HCT116 (cell line): ENCODE results near the gene OSGIN1. TPM values are rescaled to one million over a fixed set of nuclear protein-coding genes. Genes with fewer than 3 reads are reported as not detected.

Experiments used
- ATAC-seq: fragments of 200-7000 bp; cut with Tn5 transposase; 2 replicates; pipeline ENCODE4 v1.9.1; 2020; ENCODE audit warnings: mild to moderate bottlenecking, moderate library complexity
- BruUV-seq: library from RNA; stranded (reverse); fragments of 400-500 nt; replicated peaks from 2 replicates; lab custom pipeline; 2021; lab: Mats Ljungman, UMichigan
- CTCF ChIA-PET: fragments of 300-600 bp; sonication (Branson Sonifier 250); formaldehyde crosslinking; loops from one replicate; lab custom pipeline; 2021; ENCODE audit warnings: antibody characterized with exemption; lab: Charles Lee
- POLR2A ChIA-PET: fragments of 300-600, 350-600 bp; sonication (Branson Sonifier 250); formaldehyde crosslinking; loops from one replicate; lab custom pipeline; 2021; ENCODE audit warnings: antibody characterized with exemption; lab: Charles Lee
- RAD21 ChIA-PET, 2 experiments: fragments of 300-600 bp; sonication (Branson Sonifier 250); formaldehyde crosslinking; loops; one replicate each; lab custom pipeline; 2023; ENCODE audit warnings: low total read pairs in 2 of 2; ENCODE audit not compliant: uncharacterized antibody in 2 of 2, unreplicated experiment in 2 of 2, low non-redundant PET in 1 of 2; lab: Charles Lee
- DNase-seq: peaks from one replicate; pipeline ENCODE4 v3.0.0-alpha.2; 2010; ENCODE audit warnings: low read depth, low spot score
- H2AFZ ChIP-seq: fragments of 200-600 bp; shearing (Covaris generic), sonication (generic); 2 replicates; pipeline ENCODE4 v1.6.1; 2017; ENCODE audit warnings: low read depth, mixed run types, mixed read lengths, antibody characterized with exemption, low read length; ENCODE audit not compliant: poor library complexity, severe bottlenecking
- H3K27ac ChIP-seq: 2 replicates; pipeline ENCODE4 v1.5.1; 2012; ENCODE audit warnings: low read depth, low read length
- H3K27me3 ChIP-seq: fragments of 200-600 bp; sonication (generic); 2 replicates; pipeline ENCODE4 v1.6.1; 2016; ENCODE audit warnings: mixed run types, low read length, mixed read lengths; ENCODE audit not compliant: insufficient read depth
- H3K36me3 ChIP-seq, 2 experiments: fragments of 200-500 bp in 1 of 2; fragments of 200-600 bp in 1 of 2; sonication (Bioruptor generic) in 1 of 2; sonication (generic) in 1 of 2; 2 replicates each; pipeline versions ENCODE4 v1.5.1 to v1.6.1; 2014 to 2016; ENCODE audit warnings: low read length in 2 of 2, inconsistent platforms in 1 of 2, mixed read lengths in 1 of 2, mixed run types in 1 of 2; ENCODE audit not compliant: insufficient read depth in 2 of 2, control insufficient read depth in 1 of 2
- H3K4me1 ChIP-seq, 2 experiments: fragments of 200-600 bp in 1 of 2; sonication (generic) in 1 of 2; 2 replicates each; pipeline versions ENCODE4 v1.5.1 to v1.6.1; 2012 to 2017; ENCODE audit warnings: low read length in 2 of 2, inconsistent platforms in 1 of 2, mild to moderate bottlenecking in 1 of 2, mixed read lengths in 1 of 2, mixed run types in 1 of 2, moderate library complexity in 1 of 2; ENCODE audit not compliant: insufficient read depth in 2 of 2, control insufficient read depth in 1 of 2
- H3K4me2 ChIP-seq: fragments of 200-600 bp; sonication (generic); 2 replicates; pipeline ENCODE4 v1.6.1; 2017; ENCODE audit warnings: mixed run types, low read length, mixed read lengths
- H3K4me3 ChIP-seq, 2 experiments: fragments of 200-600 bp in 1 of 2; sonication (generic) in 1 of 2; replicated peaks in 1 of 2; 2 replicates each; pipeline ENCODE4 v1.5.1; 2011 to 2016; ENCODE audit warnings: low read length in 2 of 2, control low read depth in 1 of 2, low read depth in 1 of 2, mild to moderate bottlenecking in 1 of 2, mixed read lengths in 1 of 2, mixed run types in 1 of 2
- H3K79me2 ChIP-seq: fragments of 200-600 bp; sonication (generic); 2 replicates; pipeline ENCODE4 v1.6.1; 2017; ENCODE audit warnings: mild to moderate bottlenecking, mixed run types, low read length, moderate library complexity, mixed read lengths; ENCODE audit not compliant: insufficient read depth
- H3K9ac ChIP-seq: fragments of 200-600 bp; sonication (generic); 2 replicates; pipeline ENCODE4 v1.6.1; 2016; ENCODE audit warnings: low read length, mixed read lengths
- H3K9me2 ChIP-seq: fragments of 200-600 bp; sonication (generic), shearing (Covaris generic); 2 replicates; pipeline ENCODE4 v1.6.1; 2017; ENCODE audit warnings: mixed run types, mild to moderate bottlenecking, moderate library complexity; ENCODE audit not compliant: insufficient read depth
- H3K9me3 ChIP-seq, 2 experiments: fragments of 200-500 bp in 1 of 2; fragments of 200-600 bp in 1 of 2; sonication (Bioruptor generic) in 1 of 2; sonication (generic) in 1 of 2; 2 replicates each; pipeline ENCODE4 v1.6.1; 2014 to 2017; ENCODE audit warnings: low read length in 2 of 2, mixed read lengths in 2 of 2, inconsistent platforms in 1 of 2, low read depth in 1 of 2, mild to moderate bottlenecking in 1 of 2, mixed run types in 1 of 2, moderate library complexity in 1 of 2; ENCODE audit not compliant: control insufficient read depth in 1 of 2, insufficient read depth in 1 of 2
- H4K20me1 ChIP-seq: fragments of 200-600 bp; sonication (generic), shearing (Covaris generic); 2 replicates; pipeline ENCODE4 v1.6.1; 2017; ENCODE audit warnings: mixed run types, mild to moderate bottlenecking, moderate library complexity; ENCODE audit not compliant: insufficient read depth
- ATF3 ChIP-seq: IDR thresholded peaks from 2 replicates; pipeline ENCODE4 v1.6.1; 2012
- CBX3 ChIP-seq: IDR thresholded peaks from 2 replicates; pipeline ENCODE4 v1.6.1; 2012; ENCODE audit warnings: low read depth
- CEBPB ChIP-seq: IDR thresholded peaks from 2 replicates; pipeline ENCODE4 v1.6.1; 2012; ENCODE audit warnings: low read depth
- EGR1 ChIP-seq: IDR thresholded peaks from 2 replicates; pipeline ENCODE4 v1.6.1; 2012; ENCODE audit warnings: low read depth
- ELF1 ChIP-seq: IDR thresholded peaks from 2 replicates; pipeline ENCODE4 v1.6.1; 2012; ENCODE audit warnings: low read depth, borderline replicate concordance
- EZH2 ChIP-seq: fragments of 200-600 bp; sonication (generic); IDR thresholded peaks from 2 replicates; pipeline ENCODE4 v1.6.1; 2017; ENCODE audit warnings: antibody characterized with exemption, mixed run types
- EZH2phosphoT487 ChIP-seq: fragments of 200-600 bp; IDR thresholded peaks from 2 replicates; pipeline ENCODE4 v1.6.1; 2018; ENCODE audit warnings: antibody characterized with exemption, borderline replicate concordance
- JUND ChIP-seq: IDR thresholded peaks from 2 replicates; pipeline ENCODE4 v1.6.1; 2012
- MAX ChIP-seq: IDR thresholded peaks from 2 replicates; pipeline ENCODE4 v1.6.1; 2012
- POLR2A ChIP-seq: IDR thresholded peaks from 2 replicates; pipeline ENCODE4 v1.7.0; 2011; ENCODE audit warnings: borderline replicate concordance; ENCODE audit not compliant: insufficient read depth, insufficient read length; ENCODE audit errors: extremely low read depth
- POLR2AphosphoS5 ChIP-seq: IDR thresholded peaks from 2 replicates; pipeline ENCODE4 v1.6.1; 2011; ENCODE audit warnings: mild to moderate bottlenecking, low read depth, low read length, moderate library complexity
- RAD21 ChIP-seq: IDR thresholded peaks from 2 replicates; pipeline ENCODE4 v1.6.1; 2012; ENCODE audit warnings: low read depth, mild to moderate bottlenecking
- SIN3A ChIP-seq: IDR thresholded peaks from 2 replicates; pipeline ENCODE4 v1.6.1; 2012; ENCODE audit warnings: low read depth
- SP1 ChIP-seq: IDR thresholded peaks from 2 replicates; pipeline ENCODE4 v1.6.1; 2012; ENCODE audit warnings: low read depth
- SRF ChIP-seq: IDR thresholded peaks from 2 replicates; pipeline ENCODE4 v1.6.1; 2012; ENCODE audit warnings: low read depth
- TCF7L2 ChIP-seq: IDR thresholded peaks from 2 replicates; pipeline ENCODE4 v1.7.0; 2011; ENCODE audit warnings: borderline replicate concordance, inconsistent platforms; ENCODE audit not compliant: insufficient read depth, insufficient read length; ENCODE audit errors: extremely low read depth
- ZFX ChIP-seq: fragments of 450-650 bp; IDR thresholded peaks from 2 replicates; pipeline ENCODE4 v1.6.1; 2017
- ZNF274 ChIP-seq: fragments of 200-500 bp; sonication (Bioruptor generic); IDR thresholded peaks from 2 replicates; pipeline ENCODE4 v1.6.1; 2014; ENCODE audit warnings: mild to moderate bottlenecking, low read depth, low read length, inconsistent platforms
- intact Hi-C: fragments of 100-400 bp; cut with micrococcal nuclease; formaldehyde crosslinking; loops from 2 replicates; pipeline ENCODE4 v1.10.0; 2022
- total RNA-seq: library from RNA; stranded (reverse); gene quantifications from one replicate; pipeline ENCODE4 v1.2.1, GENCODE V29; 2021; ENCODE audit not compliant: unreplicated experiment
- TF ChIP-seq, protein P1 (sequence below), 3 experiments: fragments of 200-600 bp in 1 of 3; sonication (generic) in 1 of 3; IDR thresholded peaks in 2 of 3; conservative IDR thresholded peaks in 1 of 3; 2 replicates each; pipeline ENCODE4 v1.5.1; 2012 to 2017; ENCODE audit warnings: low read depth in 2 of 3, low read length in 2 of 3, antibody characterized with exemption in 1 of 3, borderline replicate concordance in 1 of 3, control low read depth in 1 of 3, mild to moderate bottlenecking in 1 of 3, mixed read lengths in 1 of 3, mixed run types in 1 of 3, moderate library complexity in 1 of 3; ENCODE audit not compliant: insufficient read depth in 1 of 3
- TF ChIP-seq, protein P2 (sequence below): IDR thresholded peaks from 2 replicates; pipeline ENCODE4 v1.6.1; 2011; ENCODE audit warnings: mild to moderate bottlenecking, low read length, moderate library complexity; ENCODE audit not compliant: insufficient replicate concordance; ENCODE audit errors: extremely low read depth

OSGIN1 gene
- total RNA-seq, 1 experiment from 2014 or later = 19.8 TPM

DNA sequence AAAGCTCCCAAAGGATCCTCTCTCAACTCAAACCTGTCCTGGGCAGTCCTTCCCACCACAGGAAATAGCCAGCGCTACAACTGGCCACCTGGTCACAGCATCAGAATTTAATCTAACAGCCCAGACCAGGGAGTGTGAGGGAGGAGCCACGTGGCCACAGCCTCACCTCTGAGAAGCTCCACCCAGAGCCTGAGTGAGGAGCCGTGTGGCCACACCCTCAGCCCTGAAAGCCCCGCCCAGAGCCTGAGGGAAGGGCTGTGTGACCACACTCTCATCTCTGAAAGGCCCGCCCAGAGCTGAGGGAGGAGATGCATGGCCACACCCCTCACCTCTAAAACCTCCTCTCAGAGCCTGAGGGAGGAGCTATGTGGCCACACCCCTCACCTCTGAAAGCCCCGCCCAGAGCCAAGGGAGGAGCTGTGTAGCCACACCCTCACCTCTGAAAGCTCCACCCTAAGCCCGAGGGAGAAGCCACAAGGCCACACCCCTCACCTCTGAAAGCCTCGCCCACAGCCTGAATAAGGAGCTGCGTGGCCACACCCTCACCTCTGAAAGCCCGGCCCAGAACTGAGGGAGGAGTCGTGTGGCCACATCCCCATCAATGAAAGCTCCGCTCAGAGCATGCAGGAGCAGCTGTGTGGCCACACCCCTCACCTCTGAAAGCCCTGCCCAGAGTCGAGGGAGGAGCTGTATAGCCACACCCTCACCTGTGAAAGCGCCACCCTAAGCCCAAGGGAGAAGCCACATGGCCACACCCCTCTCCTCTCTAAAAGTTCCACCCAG is 60.9 kb downstream of the OSGIN1 start:
- ATAC-seq (peak; percentile 87), DNase-seq (peak; percentile 100)
- no peaks in the 10 kb centered on the region for H3K36me3 ChIP-seq
- H3K9me2 ChIP-seq = no peaks in the 10 kb centered on the region
- H3K27ac ChIP-seq = peak overlapping the region; percentile 45
- H3K9ac ChIP-seq = no peak overlapping the region
- peaks cover 0 to under 1% of the 10 kb centered on the region in 2 experiments; a peak in 1 of 4 replicates for H3K9me3 ChIP-seq
- no peak overlapping the region for H2AFZ ChIP-seq
- peak overlapping the region; percentile 56 for H3K4me2 ChIP-seq
- intact Hi-C loops = no loop called here
- RAD21 ChIA-PET = interaction anchor here (0.5 to 1.1 kb wide), 4 partner anchors 44 to 605 kb away, joined by 3 to 5 read pairs (median 4); no protein-coding TSS in a partner anchor
- no peak overlapping the region for H3K4me3 ChIP-seq
- H4K20me1 ChIP-seq = no peaks in the 10 kb centered on the region
- CTCF ChIA-PET = interaction anchor here (0.8 to 1.7 kb wide), 18 partner anchors 9 to 712 kb away, joined by 3 to 15 read pairs (median 3); partner anchors contain the start of genes MBTPS1, OSGIN1, SLC38A8 and TAF1C
- peaks cover 11 to 21% of the 10 kb centered on the region in 2 experiments for H3K4me1 ChIP-seq
- BruUV-seq = no TSS peak
- POLR2A ChIA-PET = interaction anchor here (0.6 to 1.7 kb wide), 11 partner anchors 8 to 178 kb away, joined by 3 to 10 read pairs (median 4); partner anchors contain the start of gene OSGIN1
- no peaks in the 10 kb centered on the region for H3K27me3 ChIP-seq
- H3K79me2 ChIP-seq = no peaks in the 10 kb centered on the region
- TF ChIP-seq EZH2phosphoT487 = no peak
- TF ChIP-seq, protein P1, sequence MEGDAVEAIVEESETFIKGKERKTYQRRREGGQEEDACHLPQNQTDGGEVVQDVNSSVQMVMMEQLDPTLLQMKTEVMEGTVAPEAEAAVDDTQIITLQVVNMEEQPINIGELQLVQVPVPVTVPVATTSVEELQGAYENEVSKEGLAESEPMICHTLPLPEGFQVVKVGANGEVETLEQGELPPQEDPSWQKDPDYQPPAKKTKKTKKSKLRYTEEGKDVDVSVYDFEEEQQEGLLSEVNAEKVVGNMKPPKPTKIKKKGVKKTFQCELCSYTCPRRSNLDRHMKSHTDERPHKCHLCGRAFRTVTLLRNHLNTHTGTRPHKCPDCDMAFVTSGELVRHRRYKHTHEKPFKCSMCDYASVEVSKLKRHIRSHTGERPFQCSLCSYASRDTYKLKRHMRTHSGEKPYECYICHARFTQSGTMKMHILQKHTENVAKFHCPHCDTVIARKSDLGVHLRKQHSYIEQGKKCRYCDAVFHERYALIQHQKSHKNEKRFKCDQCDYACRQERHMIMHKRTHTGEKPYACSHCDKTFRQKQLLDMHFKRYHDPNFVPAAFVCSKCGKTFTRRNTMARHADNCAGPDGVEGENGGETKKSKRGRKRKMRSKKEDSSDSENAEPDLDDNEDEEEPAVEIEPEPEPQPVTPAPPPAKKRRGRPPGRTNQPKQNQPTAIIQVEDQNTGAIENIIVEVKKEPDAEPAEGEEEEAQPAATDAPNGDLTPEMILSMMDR (IDR thresholded peaks at IDR 0.05 in 2 of 3, conservative IDR thresholded peaks at IDR 0.05 in 1 of 3; ENCODE audit: borderline replicate concordance in 1 of 3, insufficient read depth in 1 of 3, low read depth in 2 of 3, low read length in 2 of 3) = no peak
- no peak for TF ChIP-seq ATF3
- no peak for TF ChIP-seq ZFX
- TF ChIP-seq, protein P2, sequence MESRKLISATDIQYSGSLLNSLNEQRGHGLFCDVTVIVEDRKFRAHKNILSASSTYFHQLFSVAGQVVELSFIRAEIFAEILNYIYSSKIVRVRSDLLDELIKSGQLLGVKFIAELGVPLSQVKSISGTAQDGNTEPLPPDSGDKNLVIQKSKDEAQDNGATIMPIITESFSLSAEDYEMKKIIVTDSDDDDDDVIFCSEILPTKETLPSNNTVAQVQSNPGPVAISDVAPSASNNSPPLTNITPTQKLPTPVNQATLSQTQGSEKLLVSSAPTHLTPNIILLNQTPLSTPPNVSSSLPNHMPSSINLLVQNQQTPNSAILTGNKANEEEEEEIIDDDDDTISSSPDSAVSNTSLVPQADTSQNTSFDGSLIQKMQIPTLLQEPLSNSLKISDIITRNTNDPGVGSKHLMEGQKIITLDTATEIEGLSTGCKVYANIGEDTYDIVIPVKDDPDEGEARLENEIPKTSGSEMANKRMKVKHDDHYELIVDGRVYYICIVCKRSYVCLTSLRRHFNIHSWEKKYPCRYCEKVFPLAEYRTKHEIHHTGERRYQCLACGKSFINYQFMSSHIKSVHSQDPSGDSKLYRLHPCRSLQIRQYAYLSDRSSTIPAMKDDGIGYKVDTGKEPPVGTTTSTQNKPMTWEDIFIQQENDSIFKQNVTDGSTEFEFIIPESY = no peak
- TF ChIP-seq TCF7L2 = no peak
- TF ChIP-seq SP1 = peak; percentile 54
- peak; percentile 84 for TF ChIP-seq MAX
- no peak; the same call in 1 of the 2 replicates for TF ChIP-seq SRF
- no peak for TF ChIP-seq ZNF274
- no peak for TF ChIP-seq SIN3A
- TF ChIP-seq JUND = no peak
- TF ChIP-seq EGR1 = no peak
- no peak for TF ChIP-seq POLR2A
- TF ChIP-seq POLR2AphosphoS5 = peak; percentile 65
- no peak for TF ChIP-seq EZH2
- TF ChIP-seq ELF1 = no peak
- no peak for TF ChIP-seq CEBPB
- no peak for TF ChIP-seq RAD21
- TF ChIP-seq CBX3 = no peak
